ENCODE measurements around the gene CPB2.

GRCh38 chr13:46032341-46032740, 72.5 kb downstream of the CPB2 start:
- TF ChIP-seq POLR2A (IDR thresholded peaks at IDR 0.05) (no peak), CTCF (IDR thresholded peaks at IDR 0.05) (no peak), POLR2AphosphoS5 (IDR thresholded peaks at IDR 0.05) (no peak), EP300 (IDR thresholded peaks at IDR 0.05) (no peak)

All from sigmoid colon (tissue), 4 donors.